Right cardiac atrium (tissue), 5 donors: ENCODE results near the gene RPTOR. TPM values are rescaled to one million over a fixed set of nuclear protein-coding genes. Genes with fewer than 3 reads are reported as not detected.

ENCODE experiments used
- ATAC-seq, 2 donors: fragments of 200-7000 bp; cut with Tn5 transposase; one replicate each; pipeline versions ENCODE4 v1.8.0 to v1.9.1; 2020; ENCODE audit warnings: moderate library complexity in 2 of 2, mild to moderate bottlenecking in 1 of 2
- DNase-seq, 3 donors: peaks; one replicate each; pipeline ENCODE4 v3.0.0-alpha.2; 2020
- H3K27ac ChIP-seq: one replicate; pipeline ENCODE4 v1.5.1; 2013; ENCODE audit warnings: mild to moderate bottlenecking, low read length, control low read depth, moderate library complexity
- H3K27me3 ChIP-seq: one replicate; pipeline ENCODE4 v1.6.1; 2013; ENCODE audit not compliant: control insufficient read depth, insufficient read depth
- H3K4me1 ChIP-seq: one replicate; pipeline ENCODE4 v1.6.1; 2013; ENCODE audit warnings: low read length; ENCODE audit not compliant: control insufficient read depth, insufficient read depth
- H3K4me3 ChIP-seq: one replicate; pipeline ENCODE4 v1.5.1; 2013; ENCODE audit warnings: low read length, control low read depth
- H3K9me3 ChIP-seq: one replicate; pipeline ENCODE4 v1.6.1; 2013; ENCODE audit warnings: low read length; ENCODE audit not compliant: control insufficient read depth
- WGBS: extraction: QIAGEN DNeasy Blood & Tissue Kit; methylation state at CpG from one replicate; pipeline ENCODE4 v1.1.7; 2013; 5-methylcytosine and 5-hydroxymethylcytosine counted together
- intact Hi-C, 4 donors: fragments of 100-400 bp; cut with DNase I; formaldehyde crosslinking; loops; one replicate each; pipeline versions ENCODE4 v1.11.0 to v1.14.0; 2022 to 2023
- polyA plus RNA-seq: library from polyadenylated mRNA; stranded (reverse); fragments of 200-250 nt; gene quantifications from one replicate; pipeline ENCODE4 v1.2.3, GENCODE V29; 2013
- total RNA-seq, 4 donors: library from RNA; stranded (reverse); fragmentation: NEBNext Ultra II Directional; extraction: Animal tissue kit (Norgen Biotek cat#: 25700); gene quantifications; one replicate each; pipeline ENCODE4 v1.2.1, GENCODE V29; 2021
- donor health status: healthy with polysubstance abuse.
- donor health status: DM: no; HTN: yes; CAD: no.
- donor health status: DM: no; HTN: no; CAD: no.
- donor health status: DM: no; HTN: yes; CAD: no; lungs with severe emphysema.
- donor health status: DM: yes; HTN: yes; CAD: no.

RPTOR gene
- total and polyA plus RNA-seq, 5 donors = 15.2 to 27.0 (median 25.3) TPM

DNA sequence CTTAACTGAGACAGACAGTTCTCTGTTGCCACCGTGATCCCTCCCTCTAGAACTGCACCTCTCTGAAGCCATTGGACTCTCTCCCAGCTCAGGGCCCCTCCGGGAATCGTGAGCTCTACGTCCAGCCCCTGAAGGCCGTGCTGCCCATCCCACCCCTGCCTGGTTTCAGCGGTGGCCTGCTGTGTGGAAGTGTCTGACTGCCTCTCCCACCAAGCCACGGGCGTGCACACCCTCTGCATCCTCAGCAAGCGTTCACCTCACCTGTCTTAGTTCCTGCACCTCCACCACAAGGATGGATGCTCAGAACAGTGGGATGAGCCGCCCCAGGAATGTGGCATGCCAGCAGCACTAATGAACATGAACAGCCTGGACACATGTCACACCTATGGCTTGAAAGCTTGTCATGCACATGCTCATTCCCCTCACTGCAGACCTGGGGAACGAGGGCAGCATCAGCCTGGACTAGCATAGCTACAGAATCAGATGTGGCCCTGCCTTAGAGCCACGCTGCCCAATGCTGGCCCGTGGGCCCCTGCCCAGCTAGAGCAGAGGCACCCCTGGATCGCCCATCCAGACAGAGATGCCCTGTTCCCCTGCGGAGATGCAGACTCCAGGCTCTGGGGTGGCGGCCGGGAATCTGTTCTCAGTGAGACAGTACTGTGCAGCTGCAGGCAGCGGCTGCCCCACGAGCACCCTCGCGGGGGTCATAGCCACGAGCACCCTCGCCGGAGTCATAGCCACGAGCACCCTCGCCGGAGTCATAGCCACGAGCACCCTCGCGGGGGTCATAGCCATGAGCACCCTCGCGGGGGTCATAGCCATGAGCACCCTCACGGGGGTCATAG lies 373.3 kb downstream of the RPTOR start:
- Histone ChIP-seq H3K27me3 (no peaks in the 10 kb centered on the region), H3K27ac (no peak overlapping the region), H3K4me3 (no peak overlapping the region), H3K4me1 (no peaks in the 10 kb centered on the region), H3K9me3 (no peaks in the 10 kb centered on the region)
- no peak for ATAC-seq
- WGBS = 88% methylated on average over 32 of the region's 33 CpGs
- no peak for DNase-seq
- intact Hi-C loops = no loop called here

- no peaks in the 10 kb centered on the region for H3K9me3 ChIP-seq
- WGBS = 81% methylated on average over 15 of the region's 15 CpGs
- no peak for DNase-seq
- no peaks in the 10 kb centered on the region for H3K4me1 ChIP-seq
- H3K27me3 ChIP-seq = no peaks in the 10 kb centered on the region
- H3K4me3 ChIP-seq = no peak overlapping the region
- no peak for ATAC-seq
- no peak overlapping the region for H3K27ac ChIP-seq
- intact Hi-C loops = no loop called here
These were observed 374.1 kb downstream of the RPTOR start for GRCh38 chr17:80918731-80919130.

DNA sequence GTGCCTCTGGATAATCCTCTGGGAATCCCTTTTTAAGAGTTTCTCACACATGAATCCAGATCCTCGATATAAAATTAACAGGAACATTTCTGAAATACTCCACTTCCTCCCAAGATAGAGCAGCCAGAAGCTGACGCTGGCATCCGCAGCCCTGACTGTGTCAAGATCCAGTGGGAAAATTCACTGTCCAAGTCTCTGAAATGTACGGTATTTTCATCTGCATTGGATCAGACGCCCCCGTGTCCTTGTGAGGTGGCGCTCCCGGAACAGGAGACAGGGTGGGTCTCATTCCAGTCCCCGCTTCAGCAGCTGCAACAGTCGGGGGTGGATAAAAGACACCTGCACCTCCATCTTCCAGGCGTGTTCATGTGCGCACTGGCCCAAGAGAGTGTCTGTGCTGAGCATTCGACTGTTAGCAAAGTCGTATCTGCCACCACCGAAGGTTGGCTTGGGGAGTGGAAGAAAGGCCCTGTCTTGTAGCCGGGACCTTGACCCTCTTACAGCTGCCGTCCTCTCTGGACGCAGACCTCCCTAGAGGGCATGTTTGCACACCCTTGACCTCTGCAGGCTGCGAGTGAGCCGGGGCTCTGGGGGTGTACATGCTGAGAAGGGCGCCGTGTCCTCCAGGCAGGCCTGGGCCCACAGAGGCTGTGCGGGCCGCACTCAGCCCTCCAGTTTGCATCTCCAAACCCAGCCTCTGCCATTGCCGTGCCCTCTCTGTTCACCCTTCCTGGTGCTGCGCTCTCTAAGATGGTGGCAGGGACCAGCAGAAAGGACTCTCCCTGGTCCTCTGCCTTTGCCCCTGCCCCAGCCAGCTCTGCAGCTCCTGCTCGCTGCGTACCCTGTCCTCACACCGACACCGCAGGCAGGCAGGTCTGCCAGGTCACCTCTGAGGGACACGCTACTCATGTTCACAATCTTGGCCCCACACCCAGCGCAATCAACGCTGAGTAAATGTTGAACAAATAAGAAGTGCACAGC lies 375.0 kb downstream of the RPTOR start:
- no peak overlapping the region for H3K27ac ChIP-seq
- WGBS = 65% methylated on average over 33 of the region's 33 CpGs
- ATAC-seq = peak in 1 of 2 donors; percentile 29

DNA sequence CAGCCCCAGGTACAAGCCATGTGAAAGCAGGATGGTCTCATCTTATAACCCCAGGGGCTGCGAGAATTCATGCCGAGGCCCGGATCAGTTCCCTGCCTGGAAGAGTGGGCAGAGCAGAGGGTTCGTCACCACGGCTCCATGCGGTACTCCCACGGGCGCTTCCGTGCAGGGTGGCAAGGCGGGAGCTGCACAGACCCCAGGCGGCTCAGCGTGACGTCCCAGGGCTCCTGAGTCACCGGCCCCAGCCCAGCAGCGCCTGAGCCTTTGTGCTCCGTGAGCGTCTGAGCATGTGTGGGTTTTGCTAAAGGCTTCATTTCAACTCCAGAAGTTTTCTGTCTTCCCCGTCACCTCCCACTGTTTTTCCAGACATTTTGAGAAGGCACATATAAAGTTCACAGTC lies 375.8 kb downstream of the RPTOR start:
- Histone ChIP-seq H3K27ac (no peak overlapping the region), H3K4me3 (no peak overlapping the region)

More for the DNA sequence above, 375.0 kb downstream of the RPTOR start:
- H3K27me3 ChIP-seq = no peaks in the 10 kb centered on the region
- no peak for DNase-seq
- H3K4me3 ChIP-seq = no peak overlapping the region
- no peaks in the 10 kb centered on the region for H3K4me1 ChIP-seq
- intact Hi-C loops = no loop called here
- H3K9me3 ChIP-seq = no peaks in the 10 kb centered on the region

GRCh38 chr17:80921159-80921558 lies 376.5 kb downstream of the RPTOR start:
- ATAC-seq = no peak

More for the DNA sequence above, 375.8 kb downstream of the RPTOR start:
- DNase-seq = no peak
- intact Hi-C loops = no loop called here
- ATAC-seq = peak in 1 of 2 donors; percentile 46
- WGBS = 79% methylated on average over 18 of the region's 18 CpGs
- no peaks in the 10 kb centered on the region for H3K4me1 ChIP-seq
- no peaks in the 10 kb centered on the region for H3K9me3 ChIP-seq
- no peaks in the 10 kb centered on the region for H3K27me3 ChIP-seq

DNA sequence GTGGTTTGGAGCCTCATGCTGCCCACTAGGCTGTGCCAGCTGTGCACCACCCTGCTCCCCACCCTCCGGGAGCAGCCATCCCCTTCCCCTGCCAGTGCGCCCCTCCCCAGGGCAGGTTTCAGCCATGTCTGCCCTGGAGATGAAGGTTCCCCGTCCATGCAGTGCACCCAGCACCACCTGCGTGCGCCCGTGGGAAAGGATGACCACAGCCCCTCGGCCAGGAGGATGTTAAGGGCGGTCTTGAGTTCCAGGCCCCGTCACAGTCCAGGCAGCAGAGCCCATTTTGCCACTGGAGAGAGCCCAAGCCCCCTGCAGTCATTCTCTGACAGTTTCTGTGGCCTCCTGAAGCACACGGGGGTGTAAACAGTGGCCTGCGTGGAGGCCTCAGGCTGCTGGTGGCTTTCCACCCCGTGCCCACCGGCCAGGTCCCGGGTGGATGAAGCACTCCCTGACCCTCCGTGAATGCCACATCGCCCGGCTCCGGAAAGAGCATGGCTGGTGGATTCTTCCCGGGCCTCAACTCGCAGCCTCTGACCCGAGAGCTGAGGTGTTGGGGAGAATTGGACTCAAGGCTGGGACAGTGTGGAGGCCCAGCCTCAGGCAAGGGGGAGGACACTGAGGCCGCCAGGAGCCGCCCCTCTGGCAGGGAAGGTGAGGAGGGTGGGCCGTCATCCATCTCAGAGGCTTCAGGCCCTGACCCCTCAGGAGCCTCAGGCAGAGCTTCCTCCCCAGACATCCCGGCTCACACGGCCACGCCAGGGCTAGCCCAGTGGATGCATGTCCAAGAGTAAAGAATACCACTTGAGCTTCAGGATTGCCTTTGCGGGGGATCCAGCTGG lies 377.3 kb downstream of the RPTOR start:
- H3K27me3 ChIP-seq = no peaks in the 10 kb centered on the region
- no peak overlapping the region for H3K4me3 ChIP-seq
- WGBS = 97% methylated on average over 28 of the region's 28 CpGs
- no peaks in the 10 kb centered on the region for H3K4me1 ChIP-seq
- DNase-seq (no peak), ATAC-seq (no peak)
- intact Hi-C loops = no loop called here
- H3K27ac ChIP-seq = no peak overlapping the region
- no peaks in the 10 kb centered on the region for H3K9me3 ChIP-seq

More at GRCh38 chr17:80921159-80921558, 376.5 kb downstream of the RPTOR start:
- intact Hi-C loops = no loop called here
- H3K27ac ChIP-seq = no peak overlapping the region
- DNase-seq = no peak
- no peaks in the 10 kb centered on the region for H3K4me1 ChIP-seq
- no peaks in the 10 kb centered on the region for H3K9me3 ChIP-seq
- no peaks in the 10 kb centered on the region for H3K27me3 ChIP-seq
- WGBS = 96% methylated on average over 22 of the region's 22 CpGs
- no peak overlapping the region for H3K4me3 ChIP-seq

GRCh38 chr17:80922580-80923160 lies 378.0 kb downstream of the RPTOR start:
- ATAC-seq (no peak), DNase-seq (no peak)
- H3K9me3 ChIP-seq = no peaks in the 10 kb centered on the region
- no peaks in the 10 kb centered on the region for H3K27me3 ChIP-seq
- H3K4me1 ChIP-seq = no peaks in the 10 kb centered on the region
- intact Hi-C loops = no loop called here
- WGBS = 94% methylated on average over 33 of the region's 33 CpGs
- no peak overlapping the region for H3K27ac ChIP-seq
- H3K4me3 ChIP-seq = no peak overlapping the region

DNA sequence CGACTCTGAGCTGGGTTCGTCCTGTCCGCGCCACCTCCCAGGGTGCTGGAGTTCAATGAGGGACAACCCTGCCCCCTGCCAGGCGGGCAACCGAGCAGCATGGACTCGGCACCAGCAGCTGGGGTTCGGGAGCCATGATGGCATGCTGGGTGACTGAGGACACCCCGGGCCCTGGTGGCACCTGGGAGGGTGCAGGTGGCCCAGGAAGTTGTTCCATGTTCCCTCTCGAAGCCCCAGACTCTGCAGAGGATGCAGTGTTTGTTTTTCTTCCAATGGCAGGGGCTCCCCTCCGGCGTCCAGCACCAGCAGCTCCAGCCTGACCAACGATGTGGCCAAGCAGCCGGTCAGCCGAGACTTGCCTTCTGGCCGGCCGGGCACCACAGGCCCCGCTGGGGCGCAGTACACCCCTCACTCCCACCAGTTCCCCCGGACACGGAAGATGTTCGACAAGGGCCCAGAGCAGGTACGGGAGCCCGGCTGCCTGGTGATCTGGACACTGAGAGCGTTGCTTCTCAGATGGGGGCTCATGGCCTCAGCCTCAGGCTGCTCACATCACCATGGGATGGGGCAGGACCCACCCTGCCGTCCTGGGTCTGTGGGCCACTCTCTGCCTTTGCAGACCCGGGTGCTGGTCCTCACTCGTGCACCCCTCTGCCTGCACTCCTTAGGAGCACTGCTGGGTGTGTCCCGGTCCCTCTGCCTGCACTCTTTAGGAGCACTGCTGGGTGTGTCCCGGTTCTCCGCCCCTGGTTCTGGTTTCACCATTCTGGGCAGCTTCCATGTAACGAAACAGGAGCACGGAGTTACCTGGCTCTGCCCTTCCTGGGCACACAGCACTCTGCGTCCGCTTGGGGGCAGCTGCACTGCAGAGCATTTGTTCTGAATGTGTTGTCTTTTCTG lies 378.8 kb downstream of the RPTOR start:
- no peak for DNase-seq
- H3K9me3 ChIP-seq = no peaks in the 10 kb centered on the region
- H3K4me3 ChIP-seq = no peak overlapping the region
- H3K27ac ChIP-seq = no peak overlapping the region
- WGBS = 96% methylated on average over 35 of the region's 35 CpGs
- intact Hi-C loops = no loop called here
- no peak for ATAC-seq
- no peaks in the 10 kb centered on the region for H3K4me1 ChIP-seq
- no peaks in the 10 kb centered on the region for H3K27me3 ChIP-seq

- 97% methylated on average over 23 of the region's 23 CpGs for WGBS
- intact Hi-C loops = no loop called here
- ATAC-seq (no peak), DNase-seq (no peak)
- no peaks in the 10 kb centered on the region for H3K4me1 ChIP-seq
- no peak overlapping the region for H3K27ac ChIP-seq
- no peak overlapping the region for H3K4me3 ChIP-seq
- no peaks in the 10 kb centered on the region for H3K9me3 ChIP-seq
- no peaks in the 10 kb centered on the region for H3K27me3 ChIP-seq
These were observed 379.6 kb downstream of the RPTOR start for GRCh38 chr17:80924111-80924806.
